HCT116 (cell line): ENCODE measurements around the gene TSC22D3. TPM values are rescaled to one million over a fixed set of nuclear protein-coding genes. Genes with fewer than 3 reads are reported as not detected.

Experiments used
- ATAC-seq: fragments of 200-7000 bp; cut with Tn5 transposase; 2 replicates; pipeline ENCODE4 v1.9.1; 2020; ENCODE audit warnings: mild to moderate bottlenecking, moderate library complexity
- BruUV-seq: library from RNA; stranded (reverse); fragments of 400-500 nt; replicated peaks from 2 replicates; lab custom pipeline; 2021; lab: Mats Ljungman, UMichigan
- CTCF ChIA-PET: fragments of 300-600 bp; sonication (Branson Sonifier 250); formaldehyde crosslinking; loops from one replicate; lab custom pipeline; 2021; ENCODE audit warnings: antibody characterized with exemption; lab: Charles Lee
- POLR2A ChIA-PET: fragments of 300-600, 350-600 bp; sonication (Branson Sonifier 250); formaldehyde crosslinking; loops from one replicate; lab custom pipeline; 2021; ENCODE audit warnings: antibody characterized with exemption; lab: Charles Lee
- RAD21 ChIA-PET, 2 experiments: fragments of 300-600 bp; sonication (Branson Sonifier 250); formaldehyde crosslinking; loops; one replicate each; lab custom pipeline; 2023; ENCODE audit warnings: low total read pairs in 2 of 2; ENCODE audit not compliant: uncharacterized antibody in 2 of 2, unreplicated experiment in 2 of 2, low non-redundant PET in 1 of 2; lab: Charles Lee
- DNase-seq: peaks from one replicate; pipeline ENCODE4 v3.0.0-alpha.2; 2010; ENCODE audit warnings: low read depth, low spot score
- H2AFZ ChIP-seq: fragments of 200-600 bp; shearing (Covaris generic), sonication (generic); 2 replicates; pipeline ENCODE4 v1.6.1; 2017; ENCODE audit warnings: low read depth, mixed run types, mixed read lengths, antibody characterized with exemption, low read length; ENCODE audit not compliant: poor library complexity, severe bottlenecking
- H3K27ac ChIP-seq: 2 replicates; pipeline ENCODE4 v1.5.1; 2012; ENCODE audit warnings: low read depth, low read length
- H3K27me3 ChIP-seq: fragments of 200-600 bp; sonication (generic); 2 replicates; pipeline ENCODE4 v1.6.1; 2016; ENCODE audit warnings: mixed run types, low read length, mixed read lengths; ENCODE audit not compliant: insufficient read depth
- H3K36me3 ChIP-seq, 2 experiments: fragments of 200-500 bp in 1 of 2; fragments of 200-600 bp in 1 of 2; sonication (Bioruptor generic) in 1 of 2; sonication (generic) in 1 of 2; 2 replicates each; pipeline versions ENCODE4 v1.5.1 to v1.6.1; 2014 to 2016; ENCODE audit warnings: low read length in 2 of 2, inconsistent platforms in 1 of 2, mixed read lengths in 1 of 2, mixed run types in 1 of 2; ENCODE audit not compliant: insufficient read depth in 2 of 2, control insufficient read depth in 1 of 2
- H3K4me1 ChIP-seq, 2 experiments: fragments of 200-600 bp in 1 of 2; sonication (generic) in 1 of 2; 2 replicates each; pipeline versions ENCODE4 v1.5.1 to v1.6.1; 2012 to 2017; ENCODE audit warnings: low read length in 2 of 2, inconsistent platforms in 1 of 2, mild to moderate bottlenecking in 1 of 2, mixed read lengths in 1 of 2, mixed run types in 1 of 2, moderate library complexity in 1 of 2; ENCODE audit not compliant: insufficient read depth in 2 of 2, control insufficient read depth in 1 of 2
- H3K4me2 ChIP-seq: fragments of 200-600 bp; sonication (generic); 2 replicates; pipeline ENCODE4 v1.6.1; 2017; ENCODE audit warnings: mixed run types, low read length, mixed read lengths
- H3K4me3 ChIP-seq, 2 experiments: fragments of 200-600 bp in 1 of 2; sonication (generic) in 1 of 2; replicated peaks in 1 of 2; 2 replicates each; pipeline ENCODE4 v1.5.1; 2011 to 2016; ENCODE audit warnings: low read length in 2 of 2, control low read depth in 1 of 2, low read depth in 1 of 2, mild to moderate bottlenecking in 1 of 2, mixed read lengths in 1 of 2, mixed run types in 1 of 2
- H3K79me2 ChIP-seq: fragments of 200-600 bp; sonication (generic); 2 replicates; pipeline ENCODE4 v1.6.1; 2017; ENCODE audit warnings: mild to moderate bottlenecking, mixed run types, low read length, moderate library complexity, mixed read lengths; ENCODE audit not compliant: insufficient read depth
- H3K9ac ChIP-seq: fragments of 200-600 bp; sonication (generic); 2 replicates; pipeline ENCODE4 v1.6.1; 2016; ENCODE audit warnings: low read length, mixed read lengths
- H3K9me2 ChIP-seq: fragments of 200-600 bp; sonication (generic), shearing (Covaris generic); 2 replicates; pipeline ENCODE4 v1.6.1; 2017; ENCODE audit warnings: mixed run types, mild to moderate bottlenecking, moderate library complexity; ENCODE audit not compliant: insufficient read depth
- H3K9me3 ChIP-seq, 2 experiments: fragments of 200-500 bp in 1 of 2; fragments of 200-600 bp in 1 of 2; sonication (Bioruptor generic) in 1 of 2; sonication (generic) in 1 of 2; 2 replicates each; pipeline ENCODE4 v1.6.1; 2014 to 2017; ENCODE audit warnings: low read length in 2 of 2, mixed read lengths in 2 of 2, inconsistent platforms in 1 of 2, low read depth in 1 of 2, mild to moderate bottlenecking in 1 of 2, mixed run types in 1 of 2, moderate library complexity in 1 of 2; ENCODE audit not compliant: control insufficient read depth in 1 of 2, insufficient read depth in 1 of 2
- H4K20me1 ChIP-seq: fragments of 200-600 bp; sonication (generic), shearing (Covaris generic); 2 replicates; pipeline ENCODE4 v1.6.1; 2017; ENCODE audit warnings: mixed run types, mild to moderate bottlenecking, moderate library complexity; ENCODE audit not compliant: insufficient read depth
- CBX3 ChIP-seq: IDR thresholded peaks from 2 replicates; pipeline ENCODE4 v1.6.1; 2012; ENCODE audit warnings: low read depth
- CEBPB ChIP-seq: IDR thresholded peaks from 2 replicates; pipeline ENCODE4 v1.6.1; 2012; ENCODE audit warnings: low read depth
- EGR1 ChIP-seq: IDR thresholded peaks from 2 replicates; pipeline ENCODE4 v1.6.1; 2012; ENCODE audit warnings: low read depth
- ELF1 ChIP-seq: IDR thresholded peaks from 2 replicates; pipeline ENCODE4 v1.6.1; 2012; ENCODE audit warnings: low read depth, borderline replicate concordance
- FOSL1 ChIP-seq: IDR thresholded peaks from 2 replicates; pipeline ENCODE4 v1.6.1; 2012; ENCODE audit warnings: low read depth
- JUND ChIP-seq: IDR thresholded peaks from 2 replicates; pipeline ENCODE4 v1.6.1; 2012
- MAX ChIP-seq: IDR thresholded peaks from 2 replicates; pipeline ENCODE4 v1.6.1; 2012
- POLR2AphosphoS5 ChIP-seq: IDR thresholded peaks from 2 replicates; pipeline ENCODE4 v1.6.1; 2011; ENCODE audit warnings: mild to moderate bottlenecking, low read depth, low read length, moderate library complexity
- RAD21 ChIP-seq: IDR thresholded peaks from 2 replicates; pipeline ENCODE4 v1.6.1; 2012; ENCODE audit warnings: low read depth, mild to moderate bottlenecking
- REST ChIP-seq: IDR thresholded peaks from 2 replicates; pipeline ENCODE4 v1.6.1; 2012; ENCODE audit warnings: low read depth
- SIN3A ChIP-seq: IDR thresholded peaks from 2 replicates; pipeline ENCODE4 v1.6.1; 2012; ENCODE audit warnings: low read depth
- TCF7L2 ChIP-seq: IDR thresholded peaks from 2 replicates; pipeline ENCODE4 v1.7.0; 2011; ENCODE audit warnings: borderline replicate concordance, inconsistent platforms; ENCODE audit not compliant: insufficient read depth, insufficient read length; ENCODE audit errors: extremely low read depth
- YY1 ChIP-seq: IDR thresholded peaks from 2 replicates; pipeline ENCODE4 v1.6.1; 2011; ENCODE audit warnings: low read length, low read depth, moderate library complexity, mild to moderate bottlenecking; ENCODE audit not compliant: insufficient replicate concordance; ENCODE audit errors: extremely low read depth
- ZFX ChIP-seq: fragments of 450-650 bp; IDR thresholded peaks from 2 replicates; pipeline ENCODE4 v1.6.1; 2017
- ZNF274 ChIP-seq: fragments of 200-500 bp; sonication (Bioruptor generic); IDR thresholded peaks from 2 replicates; pipeline ENCODE4 v1.6.1; 2014; ENCODE audit warnings: mild to moderate bottlenecking, low read depth, low read length, inconsistent platforms
- intact Hi-C: fragments of 100-400 bp; cut with micrococcal nuclease; formaldehyde crosslinking; loops from 2 replicates; pipeline ENCODE4 v1.10.0; 2022
- total RNA-seq: library from RNA; stranded (reverse); gene quantifications from one replicate; pipeline ENCODE4 v1.2.1, GENCODE V29; 2021; ENCODE audit not compliant: unreplicated experiment

Gene TSC22D3
- total RNA-seq, 1 experiment from 2014 or later, result 24.6 TPM

DNA sequence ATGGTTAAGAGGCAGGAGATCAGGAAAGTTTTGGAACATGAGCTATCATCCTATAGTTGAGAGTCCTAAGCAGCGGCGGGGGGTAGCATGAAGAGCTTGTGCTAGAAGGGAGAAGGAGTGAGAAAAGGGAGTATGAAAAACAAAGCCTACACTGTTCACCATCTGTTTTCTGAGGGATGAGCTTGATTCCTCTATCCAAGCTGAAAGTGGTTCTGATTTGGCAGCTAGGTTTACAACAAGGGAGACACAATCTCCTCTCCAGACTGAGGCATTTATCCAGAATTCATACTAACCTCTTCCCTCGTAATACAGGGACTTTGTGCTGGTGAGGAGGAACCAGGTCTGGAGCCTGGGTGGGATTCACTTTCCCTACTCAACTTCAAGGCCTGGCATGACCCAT, 23.5 kb downstream of the TSC22D3 start:
- no peak for TF ChIP-seq RAD21
- no peak for TF ChIP-seq SIN3A
- TF ChIP-seq ZFX, result no peak
- TF ChIP-seq FOSL1, result no peak
- TF ChIP-seq ELF1, result no peak
- TF ChIP-seq CEBPB, result no peak
- no peak for TF ChIP-seq ZNF274
- no peak for TF ChIP-seq CBX3
- TF ChIP-seq TCF7L2, result no peak
- TF ChIP-seq POLR2AphosphoS5, result no peak
- no peak for TF ChIP-seq JUND
- TF ChIP-seq MAX, result no peak
- no peak for TF ChIP-seq EGR1
- no peak for TF ChIP-seq YY1
- TF ChIP-seq REST, result no peak
- ChIA-PET RAD21 (no interaction called here), POLR2A (interaction anchor here (0.6 kb wide), 1 partner anchor 94 kb away, joined by 5 read pairs; no protein-coding TSS in a partner anchor)

More for the DNA sequence above, 23.5 kb downstream of the TSC22D3 start:
- H3K79me2 ChIP-seq, result no peaks in the 10 kb centered on the region
- DNase-seq, result no peak
- no peak overlapping the region for H2AFZ ChIP-seq
- no peak for ATAC-seq
- H3K36me3 ChIP-seq, result no peaks in the 10 kb centered on the region
- no peaks in the 10 kb centered on the region for H3K9me2 ChIP-seq
- no peaks in the 10 kb centered on the region for H3K9me3 ChIP-seq
- peaks cover 11 to 12% of the 10 kb centered on the region in 2 experiments; a peak in 3 of 4 replicates for H3K4me1 ChIP-seq
- CTCF ChIA-PET, result no interaction called here
- no TSS peak for BruUV-seq
- no peaks in the 10 kb centered on the region for H4K20me1 ChIP-seq
- intact Hi-C loops, result no loop called here
- no peak overlapping the region for H3K4me2 ChIP-seq
- H3K27ac ChIP-seq, result no peak overlapping the region
- no peak overlapping the region for H3K4me3 ChIP-seq
- H3K27me3 ChIP-seq, result no peaks in the 10 kb centered on the region
- no peak overlapping the region for H3K9ac ChIP-seq
